SK-N-SH (cell line): Measurements from ENCODE around the gene HEG1. TPM values are rescaled to one million over a fixed set of nuclear protein-coding genes. Genes with fewer than 3 reads are reported as not detected.

Experiments
- CTCF ChIA-PET: fragments of 300-600, 350-600 bp; formaldehyde crosslinking; extraction: SDS; loops from one replicate; lab custom pipeline; 2021; lab: Yijun Ruan, JAX
- POLR2A ChIA-PET: fragments of 350-600 bp; sonication (Branson Sonifier 250); formaldehyde crosslinking; extraction: SDS; loops from one replicate; lab custom pipeline; 2020; ENCODE audit warnings: antibody characterized with exemption, inconsistent platforms; lab: Yijun Ruan, JAX
- DNase-seq: peaks from one replicate; pipeline ENCODE4 v3.0.0; 2012
- H2AFZ ChIP-seq: fragments of 200-600 bp; sonication (generic); 2 replicates; pipeline ENCODE4 v1.8.1; 2016; ENCODE audit warnings: antibody characterized with exemption, mild to moderate bottlenecking, low read depth
- H3F3A ChIP-seq: fragments of 200-600 bp; sonication (generic); replicated peaks from 2 replicates; pipeline ENCODE3; 2016; ENCODE audit warnings: antibody characterized with exemption, mild to moderate bottlenecking; ENCODE audit not compliant: insufficient read depth
- H3K27ac ChIP-seq, 2 experiments: fragments of 200-500 bp in 1 of 2; fragments of 200-600 bp in 1 of 2; sonication (Bioruptor generic) in 1 of 2; sonication (generic), shearing (Covaris generic) in 1 of 2; 2 replicates each; pipeline versions ENCODE4 v1.5.1 to v1.6.1; 2014 to 2016; ENCODE audit warnings: low read depth in 2 of 2, inconsistent platforms in 1 of 2, low read length in 1 of 2, mild to moderate bottlenecking in 1 of 2, mixed read lengths in 1 of 2
- H3K27me3 ChIP-seq: fragments of 200-600 bp; sonication (generic), shearing (Covaris generic); 2 replicates; pipeline ENCODE4 v1.6.1; 2016; ENCODE audit warnings: mixed run types; ENCODE audit not compliant: insufficient read depth
- H3K36me3 ChIP-seq, 2 experiments: fragments of 200-500 bp in 1 of 2; fragments of 200-600 bp in 1 of 2; sonication (Bioruptor generic) in 1 of 2; sonication (generic) in 1 of 2; replicated peaks in 1 of 2; 2 replicates each; pipeline versions ENCODE3 to v1.5.1; 2014 to 2016; ENCODE audit warnings: low read length in 1 of 2, mild to moderate bottlenecking in 1 of 2; ENCODE audit not compliant: insufficient read depth in 2 of 2, control insufficient read depth in 1 of 2
- H3K4me1 ChIP-seq, 2 experiments: fragments of 200-500 bp in 1 of 2; fragments of 200-600 bp in 1 of 2; sonication (Bioruptor generic) in 1 of 2; sonication (generic), shearing (Covaris generic) in 1 of 2; 2 replicates each; pipeline versions ENCODE4 v1.5.1 to v1.6.1; 2014 to 2016; ENCODE audit warnings: low read depth in 1 of 2, low read length in 1 of 2, mixed run types in 1 of 2; ENCODE audit not compliant: insufficient read depth in 2 of 2, control insufficient read depth in 1 of 2
- H3K4me2 ChIP-seq: fragments of 200-600 bp; sonication (generic), shearing (Covaris generic); 2 replicates; pipeline ENCODE4 v1.6.1; 2017; ENCODE audit warnings: mixed run types
- H3K4me3 ChIP-seq, 2 experiments: fragments of 200-500 bp in 1 of 2; fragments of 200-600 bp in 1 of 2; sonication (Bioruptor generic) in 1 of 2; sonication (generic), shearing (Covaris generic) in 1 of 2; 2 replicates each; pipeline versions ENCODE4 v1.5.1 to v1.8.1; 2014 to 2016; ENCODE audit warnings: low read depth in 2 of 2, inconsistent platforms in 1 of 2, low read length in 1 of 2, mild to moderate bottlenecking in 1 of 2, mixed read lengths in 1 of 2, moderate library complexity in 1 of 2
- H3K79me2 ChIP-seq: fragments of 200-600 bp; sonication (generic); 2 replicates; pipeline ENCODE4 v1.8.1; 2017; ENCODE audit warnings: mild to moderate bottlenecking; ENCODE audit not compliant: insufficient read depth
- H3K9ac ChIP-seq: fragments of 200-600 bp; sonication (generic); 2 replicates; pipeline ENCODE4 v1.6.1; 2017; ENCODE audit warnings: mixed run types
- H3K9me2 ChIP-seq: fragments of 200-600 bp; sonication (generic); 2 replicates; pipeline ENCODE4 v1.6.1; 2017; ENCODE audit warnings: mixed run types
- H3K9me3 ChIP-seq: fragments of 200-600 bp; sonication (generic); 2 replicates; pipeline ENCODE4 v1.6.1; 2017; ENCODE audit warnings: mixed run types, mild to moderate bottlenecking, moderate library complexity
- H4K20me1 ChIP-seq: fragments of 200-600 bp; sonication (generic); 2 replicates; pipeline ENCODE4 v1.6.1; 2017; ENCODE audit warnings: mild to moderate bottlenecking, mixed run types; ENCODE audit not compliant: insufficient read depth
- CHD2 ChIP-seq: fragments of 150-350 bp; IDR thresholded peaks from 2 replicates; pipeline ENCODE4 v1.6.1; 2018; ENCODE audit warnings: low read length; ENCODE audit not compliant: partially characterized antibody
- ELF1 ChIP-seq: IDR thresholded peaks from 2 replicates; pipeline ENCODE4 v1.4.0; 2012
- EP300 ChIP-seq, 2 experiments: IDR thresholded peaks; 2 replicates each; pipeline versions ENCODE4 v1.4.0 to v1.6.1; 2012; ENCODE audit warnings: borderline replicate concordance in 1 of 2, low read depth in 1 of 2, low read length in 1 of 2
- FOXM1 ChIP-seq: IDR thresholded peaks from 2 replicates; pipeline ENCODE4 v1.4.0; 2012; ENCODE audit warnings: low read depth, mild to moderate bottlenecking
- GABPA ChIP-seq: IDR thresholded peaks from 2 replicates; pipeline ENCODE4 v1.4.0; 2012; ENCODE audit warnings: low read depth, mild to moderate bottlenecking
- IRF3 ChIP-seq: fragments of 150-350 bp; IDR thresholded peaks from 2 replicates; pipeline ENCODE4 v1.6.1; 2016; ENCODE audit warnings: mild to moderate bottlenecking, low read depth, low read length
- MEF2A ChIP-seq: IDR thresholded peaks from 2 replicates; pipeline ENCODE4 v1.4.0; 2012; ENCODE audit warnings: low read depth, borderline replicate concordance
- POLR2AphosphoS5 ChIP-seq: IDR thresholded peaks from 2 replicates; pipeline ENCODE4 v1.6.1; 2012; ENCODE audit warnings: low read depth, low read length
- RXRA ChIP-seq: IDR thresholded peaks from 2 replicates; pipeline ENCODE4 v1.4.0; 2012; ENCODE audit warnings: low read depth, mild to moderate bottlenecking, borderline replicate concordance
- SIN3A ChIP-seq: IDR thresholded peaks from 2 replicates; pipeline ENCODE4 v1.6.1; 2012; ENCODE audit warnings: low read depth, mild to moderate bottlenecking, low read length, moderate library complexity, borderline replicate concordance
- SMC3 ChIP-seq: IDR thresholded peaks from 2 replicates; pipeline ENCODE4 v1.6.1; 2012; ENCODE audit warnings: low read depth, low read length, improper control_type of control experiment
- TAF1 ChIP-seq: IDR thresholded peaks from 2 replicates; pipeline ENCODE4 v1.6.1; 2012; ENCODE audit warnings: low read depth, mild to moderate bottlenecking, low read length, moderate library complexity, borderline replicate concordance
- TEAD4 ChIP-seq: IDR thresholded peaks from 2 replicates; pipeline ENCODE4 v1.4.0; 2012; ENCODE audit warnings: mild to moderate bottlenecking, borderline replicate concordance; ENCODE audit not compliant: insufficient read depth
- USF1 ChIP-seq: IDR thresholded peaks from 2 replicates; pipeline ENCODE4 v1.4.0; 2012; ENCODE audit warnings: low read depth, borderline replicate concordance
- USF2 ChIP-seq: fragments of 150-350 bp; IDR thresholded peaks from 2 replicates; pipeline ENCODE4 v1.6.1; 2017; ENCODE audit warnings: antibody characterized with exemption, low read length, low read depth, borderline replicate concordance
- YY1 ChIP-seq: IDR thresholded peaks from 2 replicates; pipeline ENCODE4 v1.4.0; 2012; ENCODE audit warnings: low read depth, mild to moderate bottlenecking
- WGBS: methylation state at CpG from one replicate; pipeline ENCODE4 v1.1.6; 2017; ENCODE audit warnings: low lambda C conversion rate; 5-methylcytosine and 5-hydroxymethylcytosine counted together
- polyA plus RNA-seq, 3 experiments: library from polyadenylated mRNA; depleted of rRNA; stranded (reverse); fragments of >200 nt; gene quantifications; 2 replicates each; pipeline ENCODE4 v1.2.3, GENCODE V29; 2012
- TF ChIP-seq, protein P1 (sequence below): IDR thresholded peaks from 2 replicates; pipeline ENCODE4; 2012
- TF ChIP-seq, protein P2 (sequence below): IDR thresholded peaks from 2 replicates; pipeline ENCODE4 v1.4.0; 2012; ENCODE audit warnings: low read depth
- TF ChIP-seq, protein P3 (sequence below): IDR thresholded peaks from 2 replicates; pipeline ENCODE4 v1.4.0; 2012; ENCODE audit warnings: low read depth, borderline replicate concordance
- TF ChIP-seq, protein P4 (sequence below): fragments of 200-600 bp; sonication (generic); IDR thresholded peaks from 2 replicates; pipeline ENCODE4 v1.6.1; 2017; ENCODE audit warnings: antibody characterized with exemption, mild to moderate bottlenecking, moderate library complexity

HEG1 gene
- polyA plus RNA-seq, 1 of the 3 experiments (the other 2 are of a cell fraction) = 27.7 TPM

GRCh38 chr3:125072749-125073389 is 17.1 kb upstream of the HEG1 start:
- WGBS = 93% methylated on average over 4 of the region's 4 CpGs
- POLR2A ChIA-PET = interaction anchor here (0.6 kb wide), 1 partner anchor 99 kb away, joined by 3 read pairs; no protein-coding TSS in a partner anchor

More at GRCh38 chr3:125072749-125073389, 17.1 kb upstream of the HEG1 start:
- Histone ChIP-seq H3K9me2 (no peaks in the 10 kb centered on the region), H4K20me1 (no peaks in the 10 kb centered on the region), H3K79me2 (no peaks in the 10 kb centered on the region), H3K4me1 (peaks cover 0 to 17% of the 10 kb centered on the region in 2 experiments; a peak in 1 of 4 replicates), H3K9me3 (no peaks in the 10 kb centered on the region), H2AFZ (no peak overlapping the region), H3K9ac (no peak overlapping the region), H3K4me2 (no peak overlapping the region), H3K27ac (no peak overlapping the region), H3K4me3 (no peak overlapping the region), H3F3A (peaks cover 5% of the 10 kb centered on the region), H3K27me3 (no peaks in the 10 kb centered on the region), H3K36me3 (no peaks in the 10 kb centered on the region)
- no peak for DNase-seq
- TF ChIP-seq, protein P1, sequence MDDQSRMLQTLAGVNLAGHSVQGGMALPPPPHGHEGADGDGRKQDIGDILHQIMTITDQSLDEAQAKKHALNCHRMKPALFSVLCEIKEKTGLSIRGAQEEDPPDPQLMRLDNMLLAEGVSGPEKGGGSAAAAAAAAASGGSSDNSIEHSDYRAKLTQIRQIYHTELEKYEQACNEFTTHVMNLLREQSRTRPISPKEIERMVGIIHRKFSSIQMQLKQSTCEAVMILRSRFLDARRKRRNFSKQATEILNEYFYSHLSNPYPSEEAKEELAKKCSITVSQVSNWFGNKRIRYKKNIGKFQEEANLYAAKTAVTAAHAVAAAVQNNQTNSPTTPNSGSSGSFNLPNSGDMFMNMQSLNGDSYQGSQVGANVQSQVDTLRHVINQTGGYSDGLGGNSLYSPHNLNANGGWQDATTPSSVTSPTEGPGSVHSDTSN = no peak
- TF ChIP-seq TAF1 (no peak), USF1 (no peak), SIN3A (no peak), IRF3 (no peak), CHD2 (no peak), YY1 (no peak), GABPA (no peak), MEF2A (no peak), ELF1 (no peak), RXRA (no peak), POLR2AphosphoS5 (no peak), FOXM1 (no peak), SMC3 (no peak), EP300 (IDR thresholded peaks at IDR 0.05; ENCODE audit: borderline replicate concordance in 1 of 2, low read depth in 1 of 2, low read length in 1 of 2) (no peak), USF2 (no peak), TEAD4 (no peak)
- TF ChIP-seq, protein P2, sequence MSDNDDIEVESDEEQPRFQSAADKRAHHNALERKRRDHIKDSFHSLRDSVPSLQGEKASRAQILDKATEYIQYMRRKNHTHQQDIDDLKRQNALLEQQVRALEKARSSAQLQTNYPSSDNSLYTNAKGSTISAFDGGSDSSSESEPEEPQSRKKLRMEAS = no peak
- TF ChIP-seq, protein P3, sequence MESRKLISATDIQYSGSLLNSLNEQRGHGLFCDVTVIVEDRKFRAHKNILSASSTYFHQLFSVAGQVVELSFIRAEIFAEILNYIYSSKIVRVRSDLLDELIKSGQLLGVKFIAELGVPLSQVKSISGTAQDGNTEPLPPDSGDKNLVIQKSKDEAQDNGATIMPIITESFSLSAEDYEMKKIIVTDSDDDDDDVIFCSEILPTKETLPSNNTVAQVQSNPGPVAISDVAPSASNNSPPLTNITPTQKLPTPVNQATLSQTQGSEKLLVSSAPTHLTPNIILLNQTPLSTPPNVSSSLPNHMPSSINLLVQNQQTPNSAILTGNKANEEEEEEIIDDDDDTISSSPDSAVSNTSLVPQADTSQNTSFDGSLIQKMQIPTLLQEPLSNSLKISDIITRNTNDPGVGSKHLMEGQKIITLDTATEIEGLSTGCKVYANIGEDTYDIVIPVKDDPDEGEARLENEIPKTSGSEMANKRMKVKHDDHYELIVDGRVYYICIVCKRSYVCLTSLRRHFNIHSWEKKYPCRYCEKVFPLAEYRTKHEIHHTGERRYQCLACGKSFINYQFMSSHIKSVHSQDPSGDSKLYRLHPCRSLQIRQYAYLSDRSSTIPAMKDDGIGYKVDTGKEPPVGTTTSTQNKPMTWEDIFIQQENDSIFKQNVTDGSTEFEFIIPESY = no peak
- TF ChIP-seq, protein P4, sequence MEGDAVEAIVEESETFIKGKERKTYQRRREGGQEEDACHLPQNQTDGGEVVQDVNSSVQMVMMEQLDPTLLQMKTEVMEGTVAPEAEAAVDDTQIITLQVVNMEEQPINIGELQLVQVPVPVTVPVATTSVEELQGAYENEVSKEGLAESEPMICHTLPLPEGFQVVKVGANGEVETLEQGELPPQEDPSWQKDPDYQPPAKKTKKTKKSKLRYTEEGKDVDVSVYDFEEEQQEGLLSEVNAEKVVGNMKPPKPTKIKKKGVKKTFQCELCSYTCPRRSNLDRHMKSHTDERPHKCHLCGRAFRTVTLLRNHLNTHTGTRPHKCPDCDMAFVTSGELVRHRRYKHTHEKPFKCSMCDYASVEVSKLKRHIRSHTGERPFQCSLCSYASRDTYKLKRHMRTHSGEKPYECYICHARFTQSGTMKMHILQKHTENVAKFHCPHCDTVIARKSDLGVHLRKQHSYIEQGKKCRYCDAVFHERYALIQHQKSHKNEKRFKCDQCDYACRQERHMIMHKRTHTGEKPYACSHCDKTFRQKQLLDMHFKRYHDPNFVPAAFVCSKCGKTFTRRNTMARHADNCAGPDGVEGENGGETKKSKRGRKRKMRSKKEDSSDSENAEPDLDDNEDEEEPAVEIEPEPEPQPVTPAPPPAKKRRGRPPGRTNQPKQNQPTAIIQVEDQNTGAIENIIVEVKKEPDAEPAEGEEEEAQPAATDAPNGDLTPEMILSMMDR = no peak
- CTCF ChIA-PET = interaction anchor here (1.0 kb wide), 1 partner anchor 23 kb away, joined by 3 read pairs; no protein-coding TSS in a partner anchor
